ENCODE measurements around the gene RHOF. TPM values are rescaled to one million over a fixed set of nuclear protein-coding genes. Genes with fewer than 3 reads are reported as not detected.

RHOF gene
- total RNA-seq, 1 experiment from 2014 or later: 71.8 TPM

DNA sequence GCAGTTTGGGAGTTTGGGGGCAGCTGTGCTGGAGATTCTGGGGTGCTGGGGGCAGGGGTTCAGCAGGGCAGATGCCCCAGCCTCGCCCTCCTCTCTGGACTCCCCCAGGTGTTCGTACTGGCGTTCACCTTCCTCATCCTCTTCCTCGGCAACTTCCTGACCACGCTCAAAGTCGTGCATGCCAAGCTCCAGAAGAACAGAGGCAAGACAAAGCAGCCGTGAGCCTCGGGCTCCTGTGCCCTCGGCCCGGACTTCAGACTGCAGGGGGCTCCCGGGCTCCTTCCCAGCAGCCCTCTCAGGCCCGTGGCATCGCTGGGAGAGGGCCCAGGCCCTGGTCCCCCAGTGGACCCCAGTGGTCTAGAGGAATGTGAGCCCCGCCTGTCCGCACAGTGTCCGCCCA lies 18.0 kb downstream of the RHOF start:
- no TSS peak for BruUV-seq (replicated peaks)
- Histone ChIP-seq H3K4me1 (ENCODE audit: control insufficient read depth, insufficient read depth, low read length) (peaks cover 31% of the 10 kb centered on the region), H3K9me3 (ENCODE audit: control insufficient read depth, insufficient read depth, low read depth, low read length) (no peaks in the 10 kb centered on the region), H3K4me3 (ENCODE audit: low read depth in 2 of 2, low read length in 2 of 2) (no peak overlapping the region), H3K27me3 (ENCODE audit: control insufficient read depth, insufficient read depth, low read length) (no peaks in the 10 kb centered on the region), H3K36me3 (ENCODE audit: control insufficient read depth, insufficient read depth, low read length) (peaks cover under 1% of the 10 kb centered on the region; the same call in 1 of the 2 replicates), H3K27ac (ENCODE audit: low read length) (peak overlapping the region; percentile 77)
- intact Hi-C loops (cut with micrococcal nuclease; ENCODE audit: unreplicated experiment) (no loop called here), in situ Hi-C loops (cut with HindIII; ENCODE audit: low pct_unique_long_range_greater_than_20kb, low sequenced_read_pairs) (no loop called here)
- TF ChIP-seq TCF7L2 (IDR thresholded peaks at IDR 0.05; ENCODE audit: low read depth, low read length): no peak
- TF ChIP-seq, protein P1, sequence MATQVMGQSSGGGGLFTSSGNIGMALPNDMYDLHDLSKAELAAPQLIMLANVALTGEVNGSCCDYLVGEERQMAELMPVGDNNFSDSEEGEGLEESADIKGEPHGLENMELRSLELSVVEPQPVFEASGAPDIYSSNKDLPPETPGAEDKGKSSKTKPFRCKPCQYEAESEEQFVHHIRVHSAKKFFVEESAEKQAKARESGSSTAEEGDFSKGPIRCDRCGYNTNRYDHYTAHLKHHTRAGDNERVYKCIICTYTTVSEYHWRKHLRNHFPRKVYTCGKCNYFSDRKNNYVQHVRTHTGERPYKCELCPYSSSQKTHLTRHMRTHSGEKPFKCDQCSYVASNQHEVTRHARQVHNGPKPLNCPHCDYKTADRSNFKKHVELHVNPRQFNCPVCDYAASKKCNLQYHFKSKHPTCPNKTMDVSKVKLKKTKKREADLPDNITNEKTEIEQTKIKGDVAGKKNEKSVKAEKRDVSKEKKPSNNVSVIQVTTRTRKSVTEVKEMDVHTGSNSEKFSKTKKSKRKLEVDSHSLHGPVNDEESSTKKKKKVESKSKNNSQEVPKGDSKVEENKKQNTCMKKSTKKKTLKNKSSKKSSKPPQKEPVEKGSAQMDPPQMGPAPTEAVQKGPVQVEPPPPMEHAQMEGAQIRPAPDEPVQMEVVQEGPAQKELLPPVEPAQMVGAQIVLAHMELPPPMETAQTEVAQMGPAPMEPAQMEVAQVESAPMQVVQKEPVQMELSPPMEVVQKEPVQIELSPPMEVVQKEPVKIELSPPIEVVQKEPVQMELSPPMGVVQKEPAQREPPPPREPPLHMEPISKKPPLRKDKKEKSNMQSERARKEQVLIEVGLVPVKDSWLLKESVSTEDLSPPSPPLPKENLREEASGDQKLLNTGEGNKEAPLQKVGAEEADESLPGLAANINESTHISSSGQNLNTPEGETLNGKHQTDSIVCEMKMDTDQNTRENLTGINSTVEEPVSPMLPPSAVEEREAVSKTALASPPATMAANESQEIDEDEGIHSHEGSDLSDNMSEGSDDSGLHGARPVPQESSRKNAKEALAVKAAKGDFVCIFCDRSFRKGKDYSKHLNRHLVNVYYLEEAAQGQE (IDR thresholded peaks at IDR 0.05; ENCODE audit: insufficient read depth in 1 of 2, low read depth in 2 of 2, low read length in 1 of 2): no peak
- TF ChIP-seq, protein P2, sequence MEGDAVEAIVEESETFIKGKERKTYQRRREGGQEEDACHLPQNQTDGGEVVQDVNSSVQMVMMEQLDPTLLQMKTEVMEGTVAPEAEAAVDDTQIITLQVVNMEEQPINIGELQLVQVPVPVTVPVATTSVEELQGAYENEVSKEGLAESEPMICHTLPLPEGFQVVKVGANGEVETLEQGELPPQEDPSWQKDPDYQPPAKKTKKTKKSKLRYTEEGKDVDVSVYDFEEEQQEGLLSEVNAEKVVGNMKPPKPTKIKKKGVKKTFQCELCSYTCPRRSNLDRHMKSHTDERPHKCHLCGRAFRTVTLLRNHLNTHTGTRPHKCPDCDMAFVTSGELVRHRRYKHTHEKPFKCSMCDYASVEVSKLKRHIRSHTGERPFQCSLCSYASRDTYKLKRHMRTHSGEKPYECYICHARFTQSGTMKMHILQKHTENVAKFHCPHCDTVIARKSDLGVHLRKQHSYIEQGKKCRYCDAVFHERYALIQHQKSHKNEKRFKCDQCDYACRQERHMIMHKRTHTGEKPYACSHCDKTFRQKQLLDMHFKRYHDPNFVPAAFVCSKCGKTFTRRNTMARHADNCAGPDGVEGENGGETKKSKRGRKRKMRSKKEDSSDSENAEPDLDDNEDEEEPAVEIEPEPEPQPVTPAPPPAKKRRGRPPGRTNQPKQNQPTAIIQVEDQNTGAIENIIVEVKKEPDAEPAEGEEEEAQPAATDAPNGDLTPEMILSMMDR (IDR thresholded peaks at IDR 0.05): no peak
- no peak for TF ChIP-seq SIN3A (IDR thresholded peaks at IDR 0.05; ENCODE audit: borderline replicate concordance, insufficient read depth, low read depth, low read length)
- TF ChIP-seq POLR2AphosphoS5 (IDR thresholded peaks at IDR 0.05; ENCODE audit: low read depth, low read length): no peak
- ChIA-PET CTCF (interaction anchor here (1.0 kb wide), 1 partner anchor 19 kb away, joined by 4 read pairs; the partner anchor contains the start of gene RHOF), POLR2A (interaction anchor here (0.6 kb wide), 1 partner anchor 74 kb away, joined by 4 read pairs; no protein-coding TSS in a partner anchor)
- DNase-seq (ENCODE audit: low read depth, low spot score) (no peak), ATAC-seq (peak; percentile 43)

GRCh38 chr12:121774968-121775474 lies 18.5 kb downstream of the RHOF start:
- Histone ChIP-seq H3K4me3 (ENCODE audit: low read depth in 2 of 2, low read length in 2 of 2) (no peak overlapping the region), H3K9me3 (ENCODE audit: control insufficient read depth, insufficient read depth, low read depth, low read length) (no peaks in the 10 kb centered on the region), H3K27ac (ENCODE audit: low read length) (peak overlapping the region; percentile 77), H3K27me3 (ENCODE audit: control insufficient read depth, insufficient read depth, low read length) (no peaks in the 10 kb centered on the region), H3K4me1 (ENCODE audit: control insufficient read depth, insufficient read depth, low read length) (peaks cover 31% of the 10 kb centered on the region), H3K36me3 (ENCODE audit: control insufficient read depth, insufficient read depth, low read length) (no peaks in the 10 kb centered on the region)
- in situ Hi-C loops (cut with HindIII; ENCODE audit: low pct_unique_long_range_greater_than_20kb, low sequenced_read_pairs): no loop called here
- intact Hi-C loops (cut with micrococcal nuclease; ENCODE audit: unreplicated experiment): no loop called here
- ChIA-PET CTCF (interaction anchor here (0.6 to 1.0 kb wide), 4 partner anchors 10 to 78 kb away, joined by 4 to 10 read pairs (median 4); partner anchors contain the start of gene RHOF), POLR2A (interaction anchor here (0.7 kb wide), 1 partner anchor 117 kb away, joined by 9 read pairs; no protein-coding TSS in a partner anchor)
- DNase-seq (ENCODE audit: low read depth, low spot score): no peak
- peak; percentile 18; the same call in 1 of the 2 replicates for ATAC-seq
- BruUV-seq (replicated peaks): no TSS peak
- TF ChIP-seq TCF7L2 (IDR thresholded peaks at IDR 0.05; ENCODE audit: low read depth, low read length): no peak
- TF ChIP-seq, protein P1 (IDR thresholded peaks at IDR 0.05; ENCODE audit: insufficient read depth in 1 of 2, low read depth in 2 of 2, low read length in 1 of 2): no peak
- TF ChIP-seq SIN3A (IDR thresholded peaks at IDR 0.05; ENCODE audit: borderline replicate concordance, insufficient read depth, low read depth, low read length): no peak
- no peak for TF ChIP-seq POLR2AphosphoS5 (IDR thresholded peaks at IDR 0.05; ENCODE audit: low read depth, low read length)
- TF ChIP-seq, protein P2 (IDR thresholded peaks at IDR 0.05): no peak
